Measurements from ENCODE around the gene LYRM7.

Gene LYRM7

DNA sequence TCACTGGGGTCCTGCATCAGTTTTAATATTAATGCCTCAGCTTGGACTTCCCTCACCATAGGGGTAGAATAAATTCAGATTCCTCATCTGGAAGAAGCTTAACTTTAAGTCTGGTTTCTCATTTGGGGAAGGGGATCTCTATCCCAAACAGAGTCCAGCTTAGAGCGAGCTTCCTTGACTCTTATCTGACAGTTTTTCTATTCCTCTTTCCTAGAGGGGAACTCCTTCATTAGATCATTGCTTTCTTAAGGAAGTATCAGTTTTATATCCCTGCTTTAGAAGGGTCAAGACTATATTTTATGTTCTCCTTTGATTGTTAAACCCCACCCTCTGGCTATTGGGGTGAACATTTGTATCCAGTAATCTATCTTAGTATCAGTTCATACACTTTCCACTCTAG lies 68.9 kb downstream of the LYRM7 start:
- H3K27me3 ChIP-seq (replicated peaks; ENCODE audit: insufficient read depth, low read length): no peaks in the 10 kb centered on the region
- no peaks in the 10 kb centered on the region for H3F3A ChIP-seq (ENCODE audit: insufficient read depth, low read length)
- H3K9ac ChIP-seq (ENCODE audit: low read length): no peak overlapping the region
- H3K79me2 ChIP-seq (ENCODE audit: low read length): no peaks in the 10 kb centered on the region
- H3K27ac ChIP-seq (ENCODE audit: low read length): no peak overlapping the region
- H3K36me3 ChIP-seq (replicated peaks; ENCODE audit: insufficient read depth, low read length): no peaks in the 10 kb centered on the region
- H3K9me2 ChIP-seq (replicated peaks; ENCODE audit: insufficient read depth, low read length): no peaks in the 10 kb centered on the region
- no peak overlapping the region for H3K4me3 ChIP-seq (ENCODE audit: low read length)
- H3K9me3 ChIP-seq (replicated peaks; ENCODE audit: insufficient read depth, low read length): no peaks in the 10 kb centered on the region
- H4K20me1 ChIP-seq (ENCODE audit: insufficient read depth, low read length): no peaks in the 10 kb centered on the region
- no peak overlapping the region for H2AFZ ChIP-seq (ENCODE audit: low read length)
- no peak for DNase-seq
- no peak overlapping the region for H3K4me2 ChIP-seq (ENCODE audit: low read depth, low read length)
- no peaks in the 10 kb centered on the region for H3K4me1 ChIP-seq (ENCODE audit: low read length)
- TF ChIP-seq, protein P1, sequence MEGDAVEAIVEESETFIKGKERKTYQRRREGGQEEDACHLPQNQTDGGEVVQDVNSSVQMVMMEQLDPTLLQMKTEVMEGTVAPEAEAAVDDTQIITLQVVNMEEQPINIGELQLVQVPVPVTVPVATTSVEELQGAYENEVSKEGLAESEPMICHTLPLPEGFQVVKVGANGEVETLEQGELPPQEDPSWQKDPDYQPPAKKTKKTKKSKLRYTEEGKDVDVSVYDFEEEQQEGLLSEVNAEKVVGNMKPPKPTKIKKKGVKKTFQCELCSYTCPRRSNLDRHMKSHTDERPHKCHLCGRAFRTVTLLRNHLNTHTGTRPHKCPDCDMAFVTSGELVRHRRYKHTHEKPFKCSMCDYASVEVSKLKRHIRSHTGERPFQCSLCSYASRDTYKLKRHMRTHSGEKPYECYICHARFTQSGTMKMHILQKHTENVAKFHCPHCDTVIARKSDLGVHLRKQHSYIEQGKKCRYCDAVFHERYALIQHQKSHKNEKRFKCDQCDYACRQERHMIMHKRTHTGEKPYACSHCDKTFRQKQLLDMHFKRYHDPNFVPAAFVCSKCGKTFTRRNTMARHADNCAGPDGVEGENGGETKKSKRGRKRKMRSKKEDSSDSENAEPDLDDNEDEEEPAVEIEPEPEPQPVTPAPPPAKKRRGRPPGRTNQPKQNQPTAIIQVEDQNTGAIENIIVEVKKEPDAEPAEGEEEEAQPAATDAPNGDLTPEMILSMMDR (IDR thresholded peaks at IDR 0.05; ENCODE audit: low read length): no peak
- no peak for TF ChIP-seq EZH2phosphoT487 (IDR thresholded peaks at IDR 0.05; ENCODE audit: low read length)

DNA sequence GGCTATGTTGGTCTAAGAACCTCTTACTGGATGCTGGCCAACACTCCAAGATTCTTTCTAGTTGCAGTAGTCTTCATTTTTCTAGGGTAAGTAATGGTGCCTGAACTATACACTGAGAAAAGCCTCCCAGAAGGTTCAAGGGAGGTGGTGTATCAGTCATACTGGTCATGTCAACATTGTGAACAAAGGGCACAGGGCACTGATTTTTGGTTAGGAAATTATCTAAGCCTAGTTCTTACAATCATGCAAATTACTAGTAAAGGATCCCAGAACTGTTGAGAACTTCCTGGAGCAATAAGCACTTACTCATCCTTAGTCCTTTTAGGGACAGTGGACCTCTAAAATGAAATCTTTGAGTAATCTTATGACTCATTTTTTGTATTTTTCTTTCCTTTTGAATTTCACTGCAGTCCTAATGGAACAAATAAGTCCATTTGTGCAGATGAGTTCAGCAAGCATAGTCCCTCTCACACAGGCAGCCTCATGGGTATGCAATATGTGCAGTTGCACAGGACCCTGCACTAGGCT lies 72.0 kb downstream of the LYRM7 start:
- H3K4me2 ChIP-seq (ENCODE audit: low read depth, low read length): no peak overlapping the region
- no peaks in the 10 kb centered on the region for H3K79me2 ChIP-seq (ENCODE audit: low read length)
- no peak for DNase-seq
- H3K4me3 ChIP-seq (ENCODE audit: low read length): no peak overlapping the region
- no peaks in the 10 kb centered on the region for H3K9me2 ChIP-seq (replicated peaks; ENCODE audit: insufficient read depth, low read length)
- H4K20me1 ChIP-seq (ENCODE audit: insufficient read depth, low read length): no peaks in the 10 kb centered on the region
- no peak for TF ChIP-seq EZH2phosphoT487 (IDR thresholded peaks at IDR 0.05; ENCODE audit: low read length)
- TF ChIP-seq, protein P1 (IDR thresholded peaks at IDR 0.05; ENCODE audit: low read length): no peak
- no peak for TF ChIP-seq EZH2 (optimal IDR thresholded peaks at IDR 0.05; ENCODE audit: low read depth, low read length)
- H3K27ac ChIP-seq (ENCODE audit: low read length): no peak overlapping the region
- H3K4me1 ChIP-seq (ENCODE audit: low read length): no peaks in the 10 kb centered on the region
- no peaks in the 10 kb centered on the region for H3K27me3 ChIP-seq (replicated peaks; ENCODE audit: insufficient read depth, low read length)
- H3K9me3 ChIP-seq (replicated peaks; ENCODE audit: insufficient read depth, low read length): no peaks in the 10 kb centered on the region
- no peaks in the 10 kb centered on the region for H3F3A ChIP-seq (ENCODE audit: insufficient read depth, low read length)
- no peaks in the 10 kb centered on the region for H3K36me3 ChIP-seq (replicated peaks; ENCODE audit: insufficient read depth, low read length)
- H3K9ac ChIP-seq (ENCODE audit: low read length): no peak overlapping the region
- no peak overlapping the region for H2AFZ ChIP-seq (ENCODE audit: low read length)

DNA sequence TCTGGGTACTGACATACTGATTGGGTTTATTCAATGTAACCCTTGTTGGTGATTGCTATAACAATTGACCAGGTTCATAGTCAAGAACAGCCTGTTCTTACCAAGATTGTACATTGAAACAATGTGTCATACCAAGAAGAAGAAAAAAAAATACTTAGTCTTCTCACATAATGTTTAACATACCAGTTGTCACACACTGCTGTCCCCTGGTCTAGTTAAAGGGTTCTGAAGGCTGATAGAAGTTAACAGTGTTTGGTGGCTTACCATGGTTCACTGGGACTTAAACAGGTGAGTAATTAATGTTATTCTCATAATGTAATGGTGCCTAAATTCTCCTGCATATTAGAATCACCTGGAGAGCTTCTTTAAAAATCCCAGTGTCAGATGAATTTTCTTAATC lies 74.6 kb downstream of the LYRM7 start:
- Histone ChIP-seq H3K4me2 (ENCODE audit: low read depth, low read length) (no peak overlapping the region), H3K4me3 (ENCODE audit: low read length) (no peak overlapping the region), H3K36me3 (replicated peaks; ENCODE audit: insufficient read depth, low read length) (no peaks in the 10 kb centered on the region), H3K27me3 (replicated peaks; ENCODE audit: insufficient read depth, low read length) (no peaks in the 10 kb centered on the region), H3K79me2 (ENCODE audit: low read length) (no peaks in the 10 kb centered on the region), H3K9me2 (replicated peaks; ENCODE audit: insufficient read depth, low read length) (no peaks in the 10 kb centered on the region), H4K20me1 (ENCODE audit: insufficient read depth, low read length) (no peaks in the 10 kb centered on the region), H2AFZ (ENCODE audit: low read length) (no peak overlapping the region), H3K9me3 (replicated peaks; ENCODE audit: insufficient read depth, low read length) (no peaks in the 10 kb centered on the region), H3F3A (ENCODE audit: insufficient read depth, low read length) (no peaks in the 10 kb centered on the region), H3K9ac (ENCODE audit: low read length) (no peak overlapping the region), H3K27ac (ENCODE audit: low read length) (no peak overlapping the region), H3K4me1 (ENCODE audit: low read length) (no peaks in the 10 kb centered on the region)
- TF ChIP-seq EZH2 (optimal IDR thresholded peaks at IDR 0.05; ENCODE audit: low read depth, low read length): no peak
- TF ChIP-seq EZH2phosphoT487 (IDR thresholded peaks at IDR 0.05; ENCODE audit: low read length): no peak
- TF ChIP-seq, protein P1 (IDR thresholded peaks at IDR 0.05; ENCODE audit: low read length): no peak
- DNase-seq: no peak

Data from MM.1S (cell line).